ENCODE results near the gene TAF1L.
"Not testable (repeated sequence)": the region's sequence is repeated elsewhere in the genome, so short reads cannot be mapped to it uniquely, and the experiment has no call there.

TAF1L gene, protein sequence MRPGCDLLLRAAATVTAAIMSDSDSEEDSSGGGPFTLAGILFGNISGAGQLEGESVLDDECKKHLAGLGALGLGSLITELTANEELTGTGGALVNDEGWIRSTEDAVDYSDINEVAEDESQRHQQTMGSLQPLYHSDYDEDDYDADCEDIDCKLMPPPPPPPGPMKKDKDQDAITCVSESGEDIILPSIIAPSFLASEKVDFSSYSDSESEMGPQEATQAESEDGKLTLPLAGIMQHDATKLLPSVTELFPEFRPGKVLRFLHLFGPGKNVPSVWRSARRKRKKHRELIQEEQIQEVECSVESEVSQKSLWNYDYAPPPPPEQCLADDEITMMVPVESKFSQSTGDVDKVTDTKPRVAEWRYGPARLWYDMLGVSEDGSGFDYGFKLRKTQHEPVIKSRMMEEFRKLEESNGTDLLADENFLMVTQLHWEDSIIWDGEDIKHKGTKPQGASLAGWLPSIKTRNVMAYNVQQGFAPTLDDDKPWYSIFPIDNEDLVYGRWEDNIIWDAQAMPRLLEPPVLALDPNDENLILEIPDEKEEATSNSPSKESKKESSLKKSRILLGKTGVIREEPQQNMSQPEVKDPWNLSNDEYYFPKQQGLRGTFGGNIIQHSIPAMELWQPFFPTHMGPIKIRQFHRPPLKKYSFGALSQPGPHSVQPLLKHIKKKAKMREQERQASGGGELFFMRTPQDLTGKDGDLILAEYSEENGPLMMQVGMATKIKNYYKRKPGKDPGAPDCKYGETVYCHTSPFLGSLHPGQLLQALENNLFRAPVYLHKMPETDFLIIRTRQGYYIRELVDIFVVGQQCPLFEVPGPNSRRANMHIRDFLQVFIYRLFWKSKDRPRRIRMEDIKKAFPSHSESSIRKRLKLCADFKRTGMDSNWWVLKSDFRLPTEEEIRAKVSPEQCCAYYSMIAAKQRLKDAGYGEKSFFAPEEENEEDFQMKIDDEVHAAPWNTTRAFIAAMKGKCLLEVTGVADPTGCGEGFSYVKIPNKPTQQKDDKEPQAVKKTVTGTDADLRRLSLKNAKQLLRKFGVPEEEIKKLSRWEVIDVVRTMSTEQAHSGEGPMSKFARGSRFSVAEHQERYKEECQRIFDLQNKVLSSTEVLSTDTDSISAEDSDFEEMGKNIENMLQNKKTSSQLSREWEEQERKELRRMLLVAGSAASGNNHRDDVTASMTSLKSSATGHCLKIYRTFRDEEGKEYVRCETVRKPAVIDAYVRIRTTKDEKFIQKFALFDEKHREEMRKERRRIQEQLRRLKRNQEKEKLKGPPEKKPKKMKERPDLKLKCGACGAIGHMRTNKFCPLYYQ (N-terminal part only)

DNA sequence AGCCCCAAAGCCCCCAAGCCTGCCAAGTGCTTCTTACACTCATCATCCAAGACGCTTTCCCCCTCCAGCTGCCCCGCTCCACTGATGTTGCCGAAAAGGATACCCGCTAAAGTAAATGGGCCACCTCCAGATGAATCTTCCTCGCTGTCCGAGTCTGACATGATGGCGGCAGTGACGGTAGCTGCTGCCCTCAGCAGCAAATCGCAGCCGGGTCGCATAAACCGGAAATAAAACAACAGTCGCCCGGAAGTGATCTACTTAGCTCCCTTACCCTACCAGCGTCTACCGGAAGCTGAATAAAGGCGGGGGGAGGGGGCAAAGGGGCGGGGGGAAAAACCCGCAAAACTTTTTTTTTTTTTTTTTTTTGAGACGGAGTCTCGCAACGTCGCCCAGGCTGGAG lies at the start of gene TAF1L:
TSS of gene TAF1L (minus strand) at position 308 of the 400 bp plus-strand sequence. CDS start at position 218, 90 bp downstream.
- no peak for DNase-seq (ENCODE audit: low read depth, low spot score)

DNA sequence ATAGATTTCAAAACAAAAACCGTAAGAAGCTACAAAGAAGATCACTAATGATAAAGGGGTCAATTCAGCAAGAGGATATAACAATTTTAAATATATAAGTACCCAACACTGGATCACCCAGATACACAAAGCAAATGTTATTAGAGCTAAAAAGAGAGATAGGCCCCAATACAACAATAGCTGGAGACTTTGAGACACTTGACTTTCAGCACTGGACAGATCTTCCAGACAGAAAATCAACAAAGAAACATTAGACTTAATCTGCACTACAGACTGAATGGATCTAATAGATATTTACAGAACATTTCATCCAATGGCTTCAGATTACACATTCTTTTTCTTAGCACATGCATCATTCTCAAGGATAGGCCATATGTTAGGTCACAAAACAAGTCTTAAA lies 46.3 kb upstream of the TAF1L start:
- DNase-seq (ENCODE audit: low read depth, low spot score) = no peak

DNA sequence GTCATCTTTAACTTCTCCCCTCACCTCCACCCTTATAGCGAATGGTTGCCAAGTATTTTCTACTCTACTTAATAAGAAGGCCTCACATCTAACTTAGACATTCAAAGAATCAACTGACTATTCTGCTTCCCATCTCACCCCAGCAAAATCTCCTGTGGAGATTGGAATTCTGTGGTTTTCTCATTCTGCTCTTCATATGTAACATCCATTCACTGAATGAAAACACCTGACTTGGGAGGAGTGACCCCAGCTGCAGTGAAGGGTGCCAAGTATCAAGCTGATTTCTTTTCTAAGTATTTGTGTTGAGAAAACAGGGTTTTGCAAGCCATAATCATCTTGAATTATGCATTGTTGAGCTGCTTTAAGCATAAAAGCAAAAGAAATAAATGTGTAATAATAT lies 42.5 kb upstream of the TAF1L start:
- no peak for DNase-seq (ENCODE audit: low read depth, low spot score)

DNA sequence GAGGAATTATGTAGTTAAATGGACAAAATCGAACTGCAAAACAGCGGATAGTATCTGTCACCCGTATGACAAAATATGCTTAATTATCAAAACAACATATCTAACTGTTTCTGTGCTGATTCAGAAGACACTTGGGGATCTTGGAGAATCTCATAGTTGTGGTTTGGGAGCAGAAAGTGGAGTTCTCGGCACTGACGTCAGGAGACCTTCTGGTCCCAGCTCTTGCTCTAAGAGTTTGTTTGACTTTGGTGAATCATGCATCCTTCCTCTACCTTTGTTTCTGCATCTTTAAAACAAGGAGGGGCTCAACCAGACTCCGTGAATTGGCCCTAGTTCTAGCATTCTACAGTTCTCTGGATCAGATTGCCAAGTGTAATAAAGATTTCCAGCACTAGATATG lies 37.0 kb upstream of the TAF1L start:
- DNase-seq (ENCODE audit: low read depth, low spot score) = no peak

DNA sequence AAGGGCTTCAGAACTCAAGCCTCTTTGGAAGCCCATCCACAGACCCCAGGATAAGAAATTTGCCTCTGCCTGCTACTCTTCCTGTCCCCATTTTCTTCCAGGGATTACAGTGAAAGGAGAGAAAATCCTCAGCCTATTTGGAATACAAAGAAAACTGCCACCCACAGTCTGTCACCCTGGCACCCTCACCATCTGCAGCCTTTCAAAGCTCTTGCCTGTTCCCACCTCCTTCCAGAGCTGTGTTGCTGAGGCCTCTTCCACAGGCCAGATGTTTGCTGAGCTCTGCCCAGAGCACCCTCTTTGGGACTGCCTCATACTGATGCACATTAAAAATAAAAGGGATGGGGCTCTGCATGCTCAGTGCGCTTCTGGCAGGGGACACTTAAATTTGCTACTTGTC lies 35.9 kb upstream of the TAF1L start:
- no peak for DNase-seq (ENCODE audit: low read depth, low spot score)

DNA sequence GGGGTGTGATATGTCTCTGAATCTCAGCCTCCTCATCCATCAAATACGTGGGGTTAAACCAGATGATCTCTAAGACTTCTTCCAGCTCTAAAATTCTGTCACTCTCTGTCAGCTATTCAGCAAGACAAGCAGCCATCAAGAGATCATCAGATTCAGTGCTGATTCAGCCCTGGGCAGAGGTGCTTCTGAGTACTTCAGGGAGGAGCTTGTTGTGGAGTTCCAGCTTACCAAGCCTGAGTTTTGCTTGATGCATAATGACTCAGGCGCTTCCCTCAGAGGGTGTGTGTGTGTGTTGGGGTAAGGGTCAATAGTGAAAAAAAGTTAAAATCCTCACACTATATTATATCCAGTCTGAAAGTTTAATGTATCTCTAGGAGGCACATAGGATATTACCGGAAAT lies 29.6 kb upstream of the TAF1L start:
- DNase-seq (ENCODE audit: low read depth, low spot score) = no peak

DNA sequence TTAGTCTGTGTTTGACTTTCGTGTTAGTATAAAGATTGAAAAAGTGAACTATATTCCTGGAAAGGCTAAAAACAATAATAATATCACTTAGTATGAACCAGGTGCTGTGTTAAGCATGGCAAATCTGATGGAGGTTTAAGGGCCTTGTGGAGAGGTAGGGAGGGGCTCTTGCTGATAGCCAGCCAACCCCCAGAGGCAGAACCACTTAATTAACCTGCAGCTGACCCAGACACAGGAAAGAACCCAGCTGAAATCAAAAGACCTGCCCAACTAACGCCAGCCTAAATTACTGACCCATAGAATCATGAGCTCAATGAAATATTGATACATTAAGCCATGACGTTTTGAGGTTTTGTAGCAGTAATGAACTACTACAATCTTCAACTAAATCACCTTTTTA lies 28.3 kb upstream of the TAF1L start:
- no peak for DNase-seq (ENCODE audit: low read depth, low spot score)

DNA sequence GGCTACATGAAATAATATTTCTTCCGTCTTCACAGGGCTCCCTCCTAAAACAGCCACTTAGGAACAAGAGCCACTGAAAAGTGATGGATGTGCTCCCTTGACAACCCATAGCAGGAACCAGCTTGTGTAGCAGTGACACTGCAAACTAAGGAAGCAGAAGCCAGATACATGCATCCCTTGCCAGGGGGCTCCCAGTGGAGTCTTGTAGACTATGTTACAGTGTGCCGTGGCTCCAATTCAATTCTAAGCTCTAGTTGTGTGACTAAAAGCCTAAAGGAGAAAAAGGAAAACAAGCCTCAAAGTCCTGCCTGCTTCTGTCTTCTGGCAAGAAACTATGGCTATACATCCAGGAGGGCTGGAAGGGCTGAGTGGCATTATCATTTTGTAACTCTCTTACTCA lies 12.2 kb upstream of the TAF1L start:
- DNase-seq (ENCODE audit: low read depth, low spot score) = no peak

DNA sequence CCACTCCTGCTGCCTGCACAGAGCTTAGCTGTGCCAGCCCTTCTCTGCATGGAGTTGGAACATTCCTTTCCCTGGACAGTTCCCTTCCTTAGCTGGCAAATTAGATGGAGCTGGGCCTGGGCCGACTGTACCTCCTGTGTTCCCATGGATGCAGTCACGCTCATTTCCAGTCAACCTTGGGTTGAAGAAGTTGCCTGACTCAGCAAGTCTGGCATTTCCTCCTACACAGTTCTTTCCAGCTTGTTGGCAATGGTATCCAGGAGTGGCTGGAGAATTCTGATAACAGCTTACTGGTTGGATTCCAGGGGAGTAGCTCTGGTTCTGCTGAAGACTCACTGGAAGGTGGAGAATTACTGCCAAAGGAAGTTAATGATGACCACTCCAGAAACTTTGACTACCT lies 9.2 kb upstream of the TAF1L start:
- DNase-seq (ENCODE audit: low read depth, low spot score) = no peak

DNA sequence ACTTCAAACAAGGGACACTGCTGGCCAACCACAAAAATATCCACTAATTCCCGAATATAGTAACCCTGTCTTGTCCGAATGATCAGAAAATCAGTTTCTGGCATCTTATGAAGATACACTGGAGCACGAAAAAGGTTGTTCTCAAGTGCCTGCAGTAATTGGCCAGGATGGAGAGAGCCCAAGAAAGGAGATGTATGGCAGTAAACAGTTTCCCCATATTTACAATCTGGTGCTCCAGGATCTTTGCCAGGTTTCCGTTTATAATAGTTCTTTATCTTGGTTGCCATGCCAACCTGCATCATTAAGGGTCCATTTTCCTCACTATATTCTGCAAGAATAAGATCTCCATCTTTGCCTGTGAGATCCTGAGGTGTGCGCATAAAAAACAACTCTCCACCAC lies 2.3 kb downstream of the TAF1L start:
- DNase-seq (ENCODE audit: low read depth, low spot score) = not testable (repeated sequence)

DNA sequence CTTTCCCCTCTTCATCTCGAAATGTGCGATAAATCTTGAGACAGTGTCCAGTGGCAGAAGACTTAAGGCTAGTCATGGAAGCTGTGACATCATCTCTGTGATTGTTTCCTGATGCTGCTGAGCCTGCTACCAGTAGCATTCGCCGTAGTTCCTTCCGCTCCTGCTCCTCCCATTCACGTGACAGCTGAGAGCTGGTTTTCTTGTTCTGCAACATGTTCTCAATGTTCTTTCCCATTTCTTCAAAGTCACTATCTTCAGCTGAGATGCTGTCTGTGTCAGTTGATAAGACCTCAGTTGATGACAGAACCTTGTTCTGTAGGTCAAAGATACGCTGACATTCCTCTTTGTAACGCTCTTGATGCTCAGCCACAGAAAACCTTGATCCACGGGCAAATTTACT lies 3.5 kb downstream of the TAF1L start:
- no peak for DNase-seq (ENCODE audit: low read depth, low spot score)

DNA sequence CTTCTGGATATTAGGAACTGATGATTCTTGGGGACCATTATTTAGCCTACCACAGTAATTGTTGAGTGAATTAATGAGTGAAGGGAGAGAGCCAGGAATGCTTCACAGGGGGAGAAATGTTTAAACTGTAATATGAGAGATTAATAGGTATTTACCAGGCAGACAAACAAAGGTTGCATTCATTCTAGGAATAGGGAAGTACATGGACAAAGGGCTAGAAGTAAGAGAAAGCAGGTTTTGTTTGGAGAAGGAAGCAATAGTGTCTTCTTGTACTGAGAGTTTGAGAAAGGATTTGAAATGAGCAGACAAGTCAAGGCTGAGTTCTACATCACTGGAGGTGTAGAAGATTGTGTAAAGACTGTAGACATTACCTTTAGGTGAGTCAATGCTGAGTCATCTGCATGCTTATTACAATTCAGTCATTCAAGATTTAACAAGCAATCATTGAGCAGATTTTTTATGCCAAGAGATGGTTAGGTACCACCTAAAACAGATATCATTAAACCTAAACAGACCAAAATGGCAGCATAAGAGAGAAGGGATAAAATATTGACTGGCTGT lies 8.0 kb downstream of the TAF1L start:
- no peak for DNase-seq (ENCODE audit: low read depth, low spot score)

DNA sequence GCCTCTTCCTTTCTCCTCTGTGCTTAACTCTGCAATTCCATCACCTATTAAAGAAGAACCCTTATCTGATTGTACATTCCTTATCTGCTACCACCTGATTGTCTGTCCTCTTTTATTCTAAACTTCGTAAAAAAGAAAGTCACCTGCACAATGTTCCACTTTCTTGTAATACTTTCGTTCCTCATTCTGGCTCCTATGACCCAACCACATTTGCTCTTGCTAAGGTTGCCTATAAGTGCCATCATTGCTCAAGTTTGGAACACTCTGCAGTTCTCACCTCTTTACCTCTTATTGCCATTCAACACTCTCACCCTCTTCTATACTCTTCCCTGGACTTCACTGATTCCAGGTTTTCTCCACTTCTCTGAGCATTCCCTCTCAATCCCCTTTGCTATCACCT lies 10.1 kb downstream of the TAF1L start:
- no peak for DNase-seq (ENCODE audit: low read depth, low spot score)

DNA sequence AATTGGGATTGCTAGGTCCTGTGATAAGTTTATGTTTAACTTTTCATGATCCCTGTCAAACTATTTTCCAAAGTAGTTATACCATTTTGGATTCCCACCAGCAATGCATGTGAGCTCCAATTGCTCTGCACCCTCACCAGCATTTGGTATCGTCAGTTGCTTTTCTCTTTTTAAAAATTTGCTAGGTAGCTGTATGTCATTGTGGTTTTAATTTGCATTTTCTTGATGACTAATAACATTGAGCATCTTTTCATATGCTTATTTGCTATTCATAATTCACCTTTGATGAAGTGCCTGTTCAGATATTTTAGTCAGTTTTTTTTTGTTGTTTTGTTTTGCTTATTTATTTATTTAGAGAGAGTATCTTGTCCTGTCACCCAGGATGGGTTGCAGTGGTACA lies 12.5 kb downstream of the TAF1L start:
- no peak for DNase-seq (ENCODE audit: low read depth, low spot score)

DNA sequence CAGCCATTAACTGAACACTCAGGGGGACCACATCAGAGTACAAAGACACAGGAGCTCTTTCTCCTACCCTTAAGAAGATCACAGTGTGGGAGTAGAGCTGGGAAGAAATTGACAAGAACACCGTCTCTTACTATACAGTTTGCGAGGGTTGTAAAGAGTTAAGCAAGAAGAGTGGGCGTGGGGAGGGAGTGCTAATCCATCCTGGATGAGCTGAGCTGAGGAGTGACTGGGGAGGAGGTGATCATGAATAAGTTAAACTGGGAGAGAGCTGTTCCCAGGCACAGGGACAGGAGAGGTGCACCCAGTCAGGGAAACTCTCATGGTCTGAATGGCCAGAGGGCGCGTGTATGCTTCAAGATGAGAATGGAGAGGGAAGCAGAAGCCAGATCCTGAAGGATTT lies 17.2 kb downstream of the TAF1L start:
- no peak for DNase-seq (ENCODE audit: low read depth, low spot score)

DNA sequence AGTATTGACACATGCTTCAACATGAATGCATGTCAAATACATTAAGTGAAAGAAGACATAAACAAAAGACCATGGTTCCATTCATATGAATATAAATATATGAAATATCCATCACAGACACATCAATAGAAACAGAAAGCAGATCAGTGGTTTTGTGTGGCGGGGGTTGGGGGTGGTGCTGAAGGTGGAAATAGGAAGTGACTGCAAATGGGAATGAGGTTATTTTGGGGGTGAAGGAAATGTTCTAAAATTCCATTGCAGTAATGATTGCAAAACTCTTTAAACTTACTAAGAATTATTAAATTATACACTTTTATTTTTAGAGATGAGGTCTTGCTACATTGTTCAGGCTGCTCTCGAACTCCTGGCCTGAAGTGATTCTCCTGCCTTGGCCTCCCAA lies 28.7 kb downstream of the TAF1L start:
- DNase-seq (ENCODE audit: low read depth, low spot score) = no peak

DNA sequence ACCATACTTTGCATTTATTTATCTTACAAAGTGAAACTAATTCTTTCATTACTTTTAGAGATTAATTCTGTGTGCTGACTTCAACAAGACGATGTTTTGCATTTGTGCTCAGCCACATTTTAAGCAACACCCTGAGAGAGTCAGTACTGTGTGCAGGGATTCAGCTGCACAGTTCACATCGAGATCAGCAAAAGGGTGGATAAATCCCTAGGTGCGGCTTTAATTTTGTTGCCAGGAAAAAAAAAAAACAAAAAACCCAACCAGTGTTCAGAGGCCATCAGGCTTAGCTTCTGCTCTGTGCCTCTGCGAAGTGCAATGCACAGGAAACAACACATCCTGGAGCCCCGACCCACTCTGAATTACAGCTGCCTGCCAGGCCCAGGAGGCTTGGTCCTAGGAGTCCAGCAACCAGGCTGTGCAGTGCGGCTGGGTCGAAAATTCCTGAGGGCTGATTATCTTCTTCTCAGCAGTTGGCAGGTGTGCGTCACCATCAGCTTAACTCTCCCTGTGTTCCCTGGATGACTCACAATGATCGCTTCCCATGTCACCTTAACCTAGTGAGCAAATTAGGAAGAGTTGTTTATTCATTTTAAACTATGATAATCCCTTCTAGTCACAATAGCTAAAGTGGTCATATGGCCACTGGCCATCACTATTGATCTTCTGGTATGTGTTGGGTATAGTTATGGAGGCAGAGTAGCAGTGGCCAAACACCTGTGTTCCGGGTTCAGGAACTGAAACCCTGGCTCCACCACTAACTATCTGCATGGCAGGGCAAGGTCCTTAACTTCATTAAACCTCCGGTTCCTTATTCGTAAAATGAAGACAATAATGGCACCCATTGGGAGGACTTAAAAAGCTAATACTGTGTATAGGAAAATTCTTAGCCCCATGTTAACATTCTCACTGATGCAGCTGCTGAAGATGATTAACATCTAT lies 31.3 kb downstream of the TAF1L start:
- no peak for DNase-seq (ENCODE audit: low read depth, low spot score)

DNA sequence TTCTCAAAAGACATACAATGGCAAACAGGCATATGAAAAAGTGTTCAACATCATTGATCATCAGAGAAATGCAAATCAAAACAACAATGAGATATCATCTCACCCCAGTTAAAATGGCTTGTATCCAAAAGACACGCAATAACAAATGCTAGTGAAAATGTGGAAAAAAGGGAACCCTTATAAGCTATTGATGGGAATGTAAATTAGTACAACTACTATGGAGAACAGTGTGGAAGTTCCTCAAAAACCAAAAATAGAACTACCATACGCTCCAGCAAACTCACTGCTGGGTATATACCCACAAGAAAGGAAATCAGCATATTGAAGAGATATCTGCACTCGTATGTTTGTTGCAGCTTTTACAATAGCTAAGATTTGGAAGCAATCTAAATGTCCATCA lies 36.4 kb downstream of the TAF1L start:
- DNase-seq (ENCODE audit: low read depth, low spot score) = not testable (repeated sequence)

DNA sequence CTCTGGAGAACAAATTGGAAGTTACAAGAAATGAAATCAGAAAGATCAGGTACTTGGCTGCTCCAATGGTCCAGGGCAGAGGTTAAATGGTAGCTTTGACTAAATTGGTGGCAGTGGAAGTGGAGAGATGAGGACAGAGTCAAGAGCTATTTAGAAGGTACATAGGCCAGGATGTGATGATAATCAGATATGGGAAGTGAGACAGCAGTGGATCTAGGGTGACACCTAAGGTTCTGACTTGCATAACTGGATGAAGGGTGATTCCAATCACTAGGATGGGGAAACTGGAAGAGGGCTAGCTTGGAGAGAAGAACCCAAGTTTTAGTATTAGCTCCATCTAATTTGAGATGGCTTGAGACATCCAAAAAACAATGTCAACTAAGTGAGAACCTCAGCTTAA lies 38.5 kb downstream of the TAF1L start:
- DNase-seq (ENCODE audit: low read depth, low spot score) = no peak

DNA sequence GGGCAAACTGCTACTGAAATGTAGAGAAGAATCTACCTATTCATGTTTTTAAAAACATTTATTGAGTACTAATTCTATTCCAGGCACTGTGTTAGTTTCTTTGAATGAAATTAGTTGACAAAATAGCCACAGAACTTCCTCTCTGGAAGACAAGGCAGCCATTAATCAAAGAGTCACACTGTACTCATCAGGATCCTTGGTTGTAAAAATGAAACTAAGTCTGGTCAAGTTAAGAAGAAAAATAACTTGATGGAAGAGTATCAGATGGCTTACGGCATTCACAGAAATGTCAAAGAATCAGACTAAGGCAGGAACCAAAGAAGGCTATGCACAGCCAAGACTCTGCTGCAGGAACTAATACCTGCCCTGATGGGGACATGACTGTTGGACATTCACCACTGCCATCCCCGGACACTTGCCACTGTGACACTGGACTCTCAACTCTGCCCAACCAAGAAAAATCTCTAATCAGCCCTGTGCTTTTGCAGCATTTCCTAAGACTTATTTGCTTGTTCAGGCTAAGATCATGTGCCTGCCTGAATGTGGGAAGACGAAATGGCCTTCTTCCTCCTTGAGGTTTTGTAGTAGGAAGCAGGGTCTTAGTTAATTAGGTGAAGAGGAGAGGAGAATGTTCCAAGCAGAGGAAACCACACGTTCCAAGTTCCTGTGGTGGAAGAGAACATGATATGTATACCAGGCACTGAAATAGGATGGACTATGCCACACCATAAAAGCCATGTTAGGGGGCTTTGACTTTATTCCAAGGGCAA lies 39.2 kb downstream of the TAF1L start:
- DNase-seq (ENCODE audit: low read depth, low spot score) = no peak

Data from activated CD4-positive, CD25-positive, alpha-beta regulatory T cell treated with anti-CD3 and anti-CD28 coated beads, Interleukin-2, amount 50 U/mL, for 16 hours (primary cell).